Measurements from ENCODE around the gene KPNA6. TPM values are rescaled to one million over a fixed set of nuclear protein-coding genes. Genes with fewer than 3 reads are reported as not detected.
A peak's percentile ranks its signal among the peaks of the same experiment; 100 is the strongest.

Gene KPNA6
- total and polyA plus RNA-seq, 9 of the 15 experiments (the other 6 are each of a cell fraction or from before 2014, with no cell fraction given) = 20.1 to 54.6 (median 32.2) TPM

DNA sequence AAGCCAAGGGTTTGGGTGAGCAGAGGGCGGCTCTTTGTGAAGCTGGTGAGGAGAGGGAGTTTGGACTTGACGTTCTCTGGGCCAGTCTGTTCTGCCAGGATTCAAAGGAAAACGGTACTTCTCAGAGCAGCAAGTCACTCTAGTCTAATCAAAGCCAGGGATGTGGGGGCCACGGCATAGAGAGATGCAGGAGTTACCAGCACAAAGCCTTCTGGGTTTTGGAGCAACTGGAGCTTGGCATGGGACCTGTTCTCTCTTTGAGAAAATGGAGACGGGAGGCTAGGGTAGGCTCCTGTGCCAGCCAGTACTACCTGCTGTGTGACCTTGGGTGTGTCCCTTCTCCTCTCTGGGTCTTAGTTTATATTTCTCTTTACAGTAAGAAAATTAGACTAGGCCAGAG is 73.7 kb downstream of the KPNA6 start:
- BruUV-seq (replicated peaks) = no TSS peak
- peaks cover 27 to 30% of the 10 kb centered on the region in 2 experiments for H3K4me1 ChIP-seq (replicated peaks in 1 of 2; ENCODE audit: control insufficient read depth in 2 of 2, insufficient read depth in 2 of 2, low read length in 2 of 2)
- ATAC-seq (no peak), DNase-seq (ENCODE audit: extremely low read depth in 1 of 4, low spot score in 3 of 4) (no peak), FAIRE-seq (no peak)
- ChIA-PET POLR2A (interaction anchor here (0.6 to 11.6 kb wide), 8 partner anchors 8 to 196 kb away, joined by 3 to 201 read pairs (median 3); partner anchors contain the start of gene CCDC28B), CTCF (ENCODE audit: low intra/inter-chr PET ratio) (no interaction called here)
- H3K27ac ChIP-seq (ENCODE audit: extremely low read depth, low read depth, low read length) = peak overlapping the region; percentile 89
- peak overlapping the region; percentile 77 for H3K4me3 ChIP-seq
- no peaks in the 10 kb centered on the region for H3K27me3 ChIP-seq (ENCODE audit: control insufficient read depth in 2 of 2, insufficient read depth in 2 of 2, low read length in 2 of 2)
- H3K79me2 ChIP-seq (ENCODE audit: control insufficient read depth, insufficient read depth, low read length) = peaks cover 65% of the 10 kb centered on the region
- peak overlapping the region; percentile 92 for H3K4me2 ChIP-seq (ENCODE audit: insufficient read depth, low read length)
- H4K20me1 ChIP-seq (replicated peaks; ENCODE audit: control insufficient read depth, insufficient read depth, low read length) = no peaks in the 10 kb centered on the region; the same call in 1 of the 2 replicates
- no peak for TF ChIP-seq EHMT2 (IDR thresholded peaks at IDR 0.05)
- peaks cover 54% of the 10 kb centered on the region for H3K36me3 ChIP-seq (ENCODE audit: control insufficient read depth, insufficient read depth, low read length)
- WGBS (ENCODE audit: insufficient coverage, low coverage, missing lambda C conversion rate) = 75% methylated on average over 5 of the region's 5 CpGs
- H3K9ac ChIP-seq (ENCODE audit: insufficient read depth in 1 of 2, low read depth in 2 of 2, low read length in 2 of 2) = peak overlapping the region; percentile 83 to 97
- H3K9me1 ChIP-seq (ENCODE audit: control insufficient read depth, insufficient read depth, low read length) = peaks cover 4% of the 10 kb centered on the region
- intact Hi-C loops (cut with micrococcal nuclease) (loop anchor here (5.0 to 10.0 kb wide), 2 partner anchors 54 to 167 kb away; partner anchors contain the start of gene KHDRBS1), in situ Hi-C loops (cut with MboI) (no loop called here)
- no peaks in the 10 kb centered on the region for H3K9me3 ChIP-seq (replicated peaks; ENCODE audit: control insufficient read depth, insufficient read depth, low read depth, low read length)
- H2AFZ ChIP-seq (ENCODE audit: low read depth, low read length) = no peak overlapping the region

DNA sequence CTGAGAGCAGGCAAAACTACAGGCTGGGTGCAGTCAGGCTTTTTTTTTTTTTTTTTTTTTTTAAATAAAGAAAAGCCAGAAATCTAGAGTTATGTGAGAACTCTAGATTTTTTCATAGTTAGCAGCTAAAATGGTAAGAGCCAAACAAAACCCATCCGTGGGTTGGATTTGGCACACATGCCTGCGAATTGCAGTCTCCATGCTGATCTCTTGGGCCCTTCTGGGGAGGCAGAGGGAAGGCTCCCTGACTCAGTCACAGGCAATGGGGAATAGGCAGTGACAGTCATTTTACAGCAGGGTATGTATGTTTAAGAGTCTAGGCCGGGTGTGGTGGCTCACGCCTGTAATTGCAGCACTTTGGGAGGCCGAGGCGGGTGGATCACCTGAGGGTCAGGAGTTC is 74.2 kb downstream of the KPNA6 start:
- DNase-seq (ENCODE audit: extremely low read depth in 1 of 4, low spot score in 3 of 4) = no peak
- TF ChIP-seq, protein P1, sequence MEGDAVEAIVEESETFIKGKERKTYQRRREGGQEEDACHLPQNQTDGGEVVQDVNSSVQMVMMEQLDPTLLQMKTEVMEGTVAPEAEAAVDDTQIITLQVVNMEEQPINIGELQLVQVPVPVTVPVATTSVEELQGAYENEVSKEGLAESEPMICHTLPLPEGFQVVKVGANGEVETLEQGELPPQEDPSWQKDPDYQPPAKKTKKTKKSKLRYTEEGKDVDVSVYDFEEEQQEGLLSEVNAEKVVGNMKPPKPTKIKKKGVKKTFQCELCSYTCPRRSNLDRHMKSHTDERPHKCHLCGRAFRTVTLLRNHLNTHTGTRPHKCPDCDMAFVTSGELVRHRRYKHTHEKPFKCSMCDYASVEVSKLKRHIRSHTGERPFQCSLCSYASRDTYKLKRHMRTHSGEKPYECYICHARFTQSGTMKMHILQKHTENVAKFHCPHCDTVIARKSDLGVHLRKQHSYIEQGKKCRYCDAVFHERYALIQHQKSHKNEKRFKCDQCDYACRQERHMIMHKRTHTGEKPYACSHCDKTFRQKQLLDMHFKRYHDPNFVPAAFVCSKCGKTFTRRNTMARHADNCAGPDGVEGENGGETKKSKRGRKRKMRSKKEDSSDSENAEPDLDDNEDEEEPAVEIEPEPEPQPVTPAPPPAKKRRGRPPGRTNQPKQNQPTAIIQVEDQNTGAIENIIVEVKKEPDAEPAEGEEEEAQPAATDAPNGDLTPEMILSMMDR (IDR thresholded peaks at IDR 0.05 in 2 of 3, conservative IDR thresholded peaks at IDR 0.05 in 1 of 3; ENCODE audit: insufficient read depth in 2 of 3, low read depth in 1 of 3, low read length in 3 of 3) = no peak
- TF ChIP-seq RBM22 (IDR thresholded peaks at IDR 0.05; ENCODE audit: low read depth, low read length, poor library complexity, severe bottlenecking) = no peak
- TF ChIP-seq ZNF436 (CRISPR knock-in tag; IDR thresholded peaks at IDR 0.05) = no peak
- peak; percentile 4; the same call in 1 of the 2 replicates for TF ChIP-seq ZNF384 (IDR thresholded peaks at IDR 0.05; ENCODE audit: low read depth, low read length)
- TF ChIP-seq ZFX (CRISPR knock-in tag; IDR thresholded peaks at IDR 0.05) = 0 out of 2 replicates have a peak, but pooled peaks have one; percentile 28
- TF ChIP-seq, protein P2, sequence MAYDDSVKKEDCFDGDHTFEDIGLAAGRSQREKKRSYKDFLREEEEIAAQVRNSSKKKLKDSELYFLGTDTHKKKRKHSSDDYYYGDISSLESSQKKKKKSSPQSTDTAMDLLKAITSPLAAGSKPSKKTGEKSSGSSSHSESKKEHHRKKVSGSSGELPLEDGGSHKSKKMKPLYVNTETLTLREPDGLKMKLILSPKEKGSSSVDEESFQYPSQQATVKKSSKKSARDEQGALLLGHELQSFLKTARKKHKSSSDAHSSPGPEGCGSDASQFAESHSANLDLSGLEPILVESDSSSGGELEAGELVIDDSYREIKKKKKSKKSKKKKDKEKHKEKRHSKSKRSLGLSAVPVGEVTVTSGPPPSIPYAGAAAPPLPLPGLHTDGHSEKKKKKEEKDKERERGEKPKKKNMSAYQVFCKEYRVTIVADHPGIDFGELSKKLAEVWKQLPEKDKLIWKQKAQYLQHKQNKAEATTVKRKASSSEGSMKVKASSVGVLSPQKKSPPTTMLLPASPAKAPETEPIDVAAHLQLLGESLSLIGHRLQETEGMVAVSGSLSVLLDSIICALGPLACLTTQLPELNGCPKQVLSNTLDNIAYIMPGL (CRISPR knock-in tag; IDR thresholded peaks at IDR 0.05) = no peak
- Histone ChIP-seq H3K4me3 (peak overlapping the region; percentile 77; the same call in 1 of the 2 replicates), H3K9me1 (ENCODE audit: control insufficient read depth, insufficient read depth, low read length) (peaks cover 4% of the 10 kb centered on the region), H3K4me2 (ENCODE audit: insufficient read depth, low read length) (peak overlapping the region; percentile 92), H2AFZ (ENCODE audit: low read depth, low read length) (no peak overlapping the region), H3K36me3 (ENCODE audit: control insufficient read depth, insufficient read depth, low read length) (peaks cover 59% of the 10 kb centered on the region), H3K9ac (ENCODE audit: insufficient read depth in 1 of 2, low read depth in 2 of 2, low read length in 2 of 2) (peak overlapping the region; percentile 83 to 97; a peak in 1 of 4 replicates), H3K79me2 (ENCODE audit: control insufficient read depth, insufficient read depth, low read length) (peaks cover 69% of the 10 kb centered on the region), H3K4me1 (replicated peaks in 1 of 2; ENCODE audit: control insufficient read depth in 2 of 2, insufficient read depth in 2 of 2, low read length in 2 of 2) (peaks cover 28 to 30% of the 10 kb centered on the region in 2 experiments), H3K9me3 (replicated peaks; ENCODE audit: control insufficient read depth, insufficient read depth, low read depth, low read length) (no peaks in the 10 kb centered on the region), H3K27me3 (ENCODE audit: control insufficient read depth in 2 of 2, insufficient read depth in 2 of 2, low read length in 2 of 2) (no peaks in the 10 kb centered on the region), H3K27ac (ENCODE audit: extremely low read depth, low read depth, low read length) (peak overlapping the region; percentile 89; the same call in 1 of the 3 replicates), H4K20me1 (replicated peaks; ENCODE audit: control insufficient read depth, insufficient read depth, low read length) (no peaks in the 10 kb centered on the region; the same call in 1 of the 2 replicates)
- POLR2A ChIA-PET = interaction anchor here (0.6 to 11.6 kb wide), 10 partner anchors 8 to 92 kb away, joined by 3 to 201 read pairs (median 3); partner anchors contain the start of gene CCDC28B
- in situ Hi-C loops (cut with MboI) (no loop called here), intact Hi-C loops (cut with micrococcal nuclease) (loop anchor here (5.0 to 10.0 kb wide), 2 partner anchors 55 to 167 kb away; partner anchors contain the start of gene KHDRBS1)
- BruUV-seq (replicated peaks) = no TSS peak
- CTCF ChIA-PET (ENCODE audit: low intra/inter-chr PET ratio) = no interaction called here
- no peak for FAIRE-seq
- ATAC-seq = no peak
- WGBS (ENCODE audit: insufficient coverage, low coverage, missing lambda C conversion rate) = 89% methylated on average over 6 of the region's 6 CpGs
